H1 (cell line): ENCODE measurements around the gene CROCC2. TPM values are rescaled to one million over a fixed set of nuclear protein-coding genes. Genes with fewer than 3 reads are reported as not detected.

Experiments used
- CTCF ChIA-PET: fragments of 300-600 bp; sonication (Branson Sonifier 250); formaldehyde crosslinking; loops from one replicate; lab custom pipeline; 2021; ENCODE audit not compliant: partially characterized antibody; lab: Charles Lee
- POLR2A ChIA-PET: fragments of 300-600 bp; sonication (Branson Sonifier 250); formaldehyde crosslinking; loops from one replicate; lab custom pipeline; 2021; ENCODE audit warnings: inconsistent platforms; ENCODE audit not compliant: partially characterized antibody; lab: Charles Lee
- DNase-seq, 2 experiments: peaks; one replicate each; pipeline versions ENCODE4 v3.0.0 to v3.0.0-alpha.2; 2010 to 2022; ENCODE audit warnings: low spot score in 2 of 2, low read depth in 1 of 2, mixed read lengths in 1 of 2
- FAIRE-seq: peaks from 2 replicates; lab custom pipeline; 2011; peaks lifted over from hg19 to GRCh38; lab: Jason Lieb, UNC
- H2AFZ ChIP-seq: 2 replicates; pipeline ENCODE4 v1.8.1; 2012; ENCODE audit warnings: low read length, inconsistent platforms
- H2AK5ac ChIP-seq: 2 replicates; pipeline ENCODE4 v1.6.1; 2013; ENCODE audit warnings: low read depth, low read length
- H2BK120ac ChIP-seq: replicated peaks from 2 replicates; pipeline ENCODE3; 2013; ENCODE audit warnings: low read depth, low read length, inconsistent platforms
- H2BK12ac ChIP-seq: 2 replicates; pipeline ENCODE4 v1.6.1; 2013; ENCODE audit warnings: low read depth, low read length
- H2BK15ac ChIP-seq: 2 replicates; pipeline ENCODE4 v1.6.1; 2013; ENCODE audit warnings: low read length
- H2BK20ac ChIP-seq: 2 replicates; pipeline ENCODE4 v1.6.1; 2013; ENCODE audit warnings: low read length
- H2BK5ac ChIP-seq: 2 replicates; pipeline ENCODE4 v1.6.1; 2013; ENCODE audit warnings: low read depth, low read length
- H3K14ac ChIP-seq: 2 replicates; pipeline ENCODE4 v1.6.1; 2013; ENCODE audit warnings: inconsistent platforms; ENCODE audit not compliant: insufficient read length
- H3K18ac ChIP-seq: 2 replicates; pipeline ENCODE4 v1.6.1; 2013; ENCODE audit warnings: low read length; ENCODE audit errors: extremely low read depth
- H3K23ac ChIP-seq: 2 replicates; pipeline ENCODE4 v1.6.1; 2013; ENCODE audit warnings: inconsistent platforms; ENCODE audit not compliant: insufficient read length
- H3K23me2 ChIP-seq: 2 replicates; pipeline ENCODE4 v1.6.1; 2013; ENCODE audit warnings: low read depth, low read length
- H3K27ac ChIP-seq: 2 replicates; pipeline ENCODE4 v1.6.1; 2011; ENCODE audit warnings: low read depth, low read length, inconsistent platforms
- H3K27me3 ChIP-seq, 4 experiments: replicated peaks in 1 of 4; 1 replicate in 1 of 4; 2 replicates in 3 of 4; pipeline versions ENCODE4 v1.6.1 to v1.8.1; 2011 to 2013; ENCODE audit warnings: low read length in 3 of 4, mild to moderate bottlenecking in 3 of 4, inconsistent platforms in 2 of 4, mixed read lengths in 2 of 4, moderate library complexity in 1 of 4; ENCODE audit not compliant: control insufficient read depth in 3 of 4, insufficient read depth in 3 of 4; ENCODE audit errors: extremely low read depth in 1 of 4
- H3K36me3 ChIP-seq, 4 experiments: 2 replicates each; pipeline versions ENCODE4 v1.6.1 to v1.8.1; 2011 to 2013; ENCODE audit warnings: mild to moderate bottlenecking in 4 of 4, low read length in 3 of 4, moderate library complexity in 2 of 4, control low read depth in 1 of 4, inconsistent platforms in 1 of 4; ENCODE audit not compliant: insufficient read depth in 4 of 4, control insufficient read depth in 2 of 4
- H3K4ac ChIP-seq: replicated peaks from 2 replicates; pipeline ENCODE3; 2013; ENCODE audit warnings: low read length, low read depth, mixed read lengths, inconsistent platforms; ENCODE audit not compliant: insufficient read length
- H3K4me1 ChIP-seq, 4 experiments: replicated peaks in 1 of 4; 1 replicate in 1 of 4; 2 replicates in 3 of 4; pipeline versions ENCODE4 v1.6.1 to v1.8.1; 2011 to 2013; ENCODE audit warnings: low read length in 3 of 4, inconsistent platforms in 2 of 4, mixed read lengths in 1 of 4; ENCODE audit not compliant: insufficient read depth in 4 of 4, control insufficient read depth in 3 of 4
- H3K4me2 ChIP-seq, 2 experiments: 2 replicates each; pipeline versions ENCODE4 v1.6.1 to v1.8.1; 2011 to 2013; ENCODE audit warnings: low read depth in 2 of 2, low read length in 2 of 2, control low read depth in 1 of 2, inconsistent platforms in 1 of 2, mild to moderate bottlenecking in 1 of 2; ENCODE audit not compliant: insufficient read depth in 1 of 2
- H3K4me3 ChIP-seq, 4 experiments: fragments of 200-600, 300-600 bp in 1 of 4; sonication (generic), shearing (Covaris generic), sonication (Bioruptor Twin) in 1 of 4; 2 replicates each; pipeline versions ENCODE4 v1.5.1 to v1.8.1; 2011 to 2016; ENCODE audit warnings: low read length in 4 of 4, low read depth in 3 of 4, control low read depth in 2 of 4, inconsistent platforms in 2 of 4, mild to moderate bottlenecking in 2 of 4, mixed read lengths in 1 of 4, moderate library complexity in 1 of 4; ENCODE audit not compliant: insufficient read depth in 2 of 4; ENCODE audit errors: extremely low read depth in 1 of 4
- H3K56ac ChIP-seq: replicated peaks from 2 replicates; pipeline ENCODE3; 2013; ENCODE audit warnings: low read depth, mild to moderate bottlenecking, mixed read lengths, low read length, inconsistent platforms; ENCODE audit not compliant: insufficient read length
- H3K79me1 ChIP-seq: 2 replicates; pipeline ENCODE4 v1.6.1; 2013; ENCODE audit warnings: low read depth, low read length, control low read depth
- H3K79me2 ChIP-seq, 2 experiments: 2 replicates each; pipeline versions ENCODE4 v1.6.1 to v1.8.1; 2012 to 2013; ENCODE audit warnings: low read length in 2 of 2, mild to moderate bottlenecking in 2 of 2, inconsistent platforms in 1 of 2; ENCODE audit not compliant: insufficient read depth in 2 of 2, control insufficient read depth in 1 of 2
- H3K9ac ChIP-seq, 4 experiments: replicated peaks in 1 of 4; 1 replicate in 1 of 4; 2 replicates in 3 of 4; pipeline versions ENCODE4 v1.6.1 to v1.8.1; 2011 to 2013; ENCODE audit warnings: low read depth in 3 of 4, low read length in 3 of 4, control low read depth in 2 of 4, mild to moderate bottlenecking in 2 of 4, moderate library complexity in 2 of 4, inconsistent platforms in 1 of 4; ENCODE audit errors: extremely low read depth in 1 of 4
- H3K9me3 ChIP-seq, 2 experiments: 2 replicates each; pipeline versions ENCODE4 v1.6.1 to v1.8.1; 2012 to 2013; ENCODE audit warnings: mild to moderate bottlenecking in 2 of 2, moderate library complexity in 2 of 2, control low read depth in 1 of 2, inconsistent platforms in 1 of 2, low read depth in 1 of 2, low read length in 1 of 2, mixed read lengths in 1 of 2; ENCODE audit not compliant: insufficient read depth in 2 of 2
- H4K20me1 ChIP-seq, 2 experiments: replicated peaks in 1 of 2; 2 replicates each; pipeline versions ENCODE3 to v1.8.1; 2011 to 2013; ENCODE audit warnings: inconsistent platforms in 2 of 2, low read length in 2 of 2, mild to moderate bottlenecking in 1 of 2; ENCODE audit not compliant: insufficient read depth in 2 of 2, control insufficient read depth in 1 of 2
- H4K5ac ChIP-seq: 2 replicates; pipeline ENCODE4 v1.6.1; 2013; ENCODE audit warnings: low read length, low read depth, mixed read lengths, inconsistent platforms; ENCODE audit not compliant: insufficient read length
- H4K8ac ChIP-seq: 2 replicates; pipeline ENCODE4 v1.8.0; 2013; ENCODE audit warnings: mild to moderate bottlenecking, moderate library complexity, low read length, inconsistent platforms; ENCODE audit not compliant: insufficient read depth; ENCODE audit errors: extremely low read depth
- H4K91ac ChIP-seq: replicated peaks from 2 replicates; pipeline ENCODE3; 2013; ENCODE audit warnings: low read length, mixed read lengths, inconsistent platforms; ENCODE audit not compliant: insufficient read length
- CHD1 ChIP-seq: IDR thresholded peaks from 2 replicates; pipeline ENCODE4 v1.6.1; 2012; ENCODE audit warnings: low read depth, low read length, improper control_type of control experiment
- CTBP2 ChIP-seq: IDR thresholded peaks from 2 replicates; pipeline ENCODE4 v1.7.0; 2011; ENCODE audit warnings: borderline replicate concordance, mild to moderate bottlenecking, moderate library complexity, mixed read lengths, low read length; ENCODE audit not compliant: insufficient read depth, insufficient read length
- HDAC2 ChIP-seq, 2 experiments: fragments of 300-600 bp in 1 of 2; sonication (generic) in 1 of 2; IDR thresholded peaks; 2 replicates each; pipeline ENCODE4 v1.6.1; 2011 to 2012; ENCODE audit warnings: low read depth in 2 of 2, low read length in 2 of 2, mild to moderate bottlenecking in 2 of 2, moderate library complexity in 2 of 2, borderline replicate concordance in 1 of 2, inconsistent platforms in 1 of 2
- NANOG ChIP-seq: IDR thresholded peaks from 2 replicates; pipeline ENCODE4 v1.6.1; 2011; ENCODE audit warnings: low read length, low read depth, mild to moderate bottlenecking, inconsistent platforms; ENCODE audit not compliant: insufficient read depth, poor library complexity, severe bottlenecking
- RAD21 ChIP-seq, 2 experiments: IDR thresholded peaks in 1 of 2; conservative IDR thresholded peaks in 1 of 2; 2 replicates each; pipeline ENCODE4 v1.6.1; 2011; ENCODE audit warnings: low read depth in 2 of 2, low read length in 2 of 2, improper control_type of control experiment in 1 of 2, inconsistent platforms in 1 of 2, mild to moderate bottlenecking in 1 of 2, moderate library complexity in 1 of 2
- TAF1 ChIP-seq: IDR thresholded peaks from 2 replicates; pipeline ENCODE4 v1.6.1; 2011; ENCODE audit warnings: mild to moderate bottlenecking, low read depth, low read length
- WGBS, 2 experiments: shearing (Covaris generic) in 1 of 2; methylation state at CpG; one replicate each; pipeline versions ENCODE4 v1.1.6 to v1.1.7; 2013 to 2015; ENCODE audit warnings: low lambda C conversion rate in 2 of 2, mixed read lengths in 2 of 2, inconsistent platforms in 1 of 2, low coverage in 1 of 2, missing lambda C conversion rate in 1 of 2; ENCODE audit not compliant: insufficient replicate concordance in 2 of 2, insufficient coverage in 1 of 2, insufficient read length in 1 of 2; ENCODE audit errors: extremely low coverage in 1 of 2, missing lambda C conversion rate in 1 of 2; 5-methylcytosine and 5-hydroxymethylcytosine counted together
- polyA plus RNA-seq, 7 experiments: library from polyadenylated mRNA; depleted of rRNA in 3 of 7; stranded (reverse) in 5 of 7; unstranded in 2 of 7; fragments of >200 nt in 5 of 7; fragments of 200-250 nt in 2 of 7; gene quantifications; 1 replicate in 5 of 7; 2 replicates in 1 of 7; 4 replicates in 1 of 7; pipeline versions ENCODE4 v1.2.1 to v1.2.3, GENCODE V29; 2011 to 2013; ENCODE audit warnings: missing spikeins in 2 of 7, mixed read lengths in 2 of 7
- total RNA-seq: library from RNA; stranded (reverse); fragmentation: NEBNext Ultra II Directional; extraction: Animal tissue kit (Norgen Biotek cat#: 25700); gene quantifications from 2 replicates; pipeline ENCODE4 v1.2.1, GENCODE V29; 2021
- TF ChIP-seq, protein P1 (sequence below): IDR thresholded peaks from 2 replicates; pipeline ENCODE4 v1.6.1; 2012; ENCODE audit warnings: low read length, inconsistent platforms

Gene CROCC2
- total and polyA plus RNA-seq, 2 of the 8 experiments (the other 6 are each of a cell fraction or from before 2014, with no cell fraction given), result not detected

DNA sequence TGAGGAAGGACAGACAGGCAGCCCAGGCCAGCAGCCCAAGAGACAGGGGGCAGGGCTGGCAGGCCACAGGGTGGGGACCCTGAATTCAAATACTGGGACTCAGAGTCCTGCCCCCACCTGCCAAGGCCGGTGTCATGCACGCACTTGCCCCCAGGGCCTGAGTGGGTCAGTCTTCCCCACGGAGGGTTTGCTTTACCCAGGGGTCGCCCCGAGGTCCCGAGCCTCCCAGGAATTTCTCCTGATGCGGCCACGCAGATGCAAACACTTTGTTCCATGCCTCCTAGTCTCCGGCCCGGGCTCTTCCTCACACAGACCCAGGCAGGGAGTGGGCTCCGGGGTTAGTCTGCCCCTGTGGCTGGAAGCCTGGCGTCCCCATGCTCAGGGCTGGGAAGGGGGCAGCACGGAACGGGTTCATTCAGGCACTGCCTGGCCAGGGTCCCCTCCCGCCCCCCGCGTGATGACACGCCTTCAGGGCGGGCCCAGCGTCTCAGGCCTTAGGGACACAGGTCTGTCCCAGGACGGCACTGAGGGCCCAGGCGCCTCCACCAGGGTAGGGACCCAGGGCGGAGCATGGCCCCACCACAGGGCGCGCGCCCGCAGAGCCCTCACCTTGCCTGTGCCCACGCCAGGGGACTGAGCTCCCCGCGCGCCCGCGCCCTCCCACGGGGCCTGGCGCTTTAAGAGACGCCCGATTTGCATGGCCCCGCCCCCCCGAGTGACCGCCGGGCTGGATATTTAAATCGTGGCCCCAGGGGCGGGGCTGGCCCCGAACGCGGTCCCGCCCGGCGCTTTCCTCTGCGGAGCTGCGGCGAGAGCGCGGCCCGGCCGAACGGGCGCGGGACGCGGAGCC is 91.9 kb downstream of the CROCC2 start, which contains the start of gene SNED1:
Gene SNED1 (plus strand): TSS at position 763 of the 850 bp plus-strand sequence. CDS start 220 bp downstream, outside the sequence.
- Histone ChIP-seq H3K27me3 (peaks cover 5 to 27% (median 15%) of the 10 kb centered on the region in 4 experiments), H3K4me2 (peak within 1 kb of the TSS; percentile 56 to 80)
- 0 out of 4 replicates have a peak, but pooled peaks of 1 of the 2 experiments have one; percentile 28 for TF ChIP-seq HDAC2 (IDR thresholded peaks at IDR 0.05; ENCODE audit: borderline replicate concordance in 1 of 2, low read depth in 2 of 2, low read length in 2 of 2)
- TF ChIP-seq RAD21 (IDR thresholded peaks at IDR 0.05 in 1 of 2, conservative IDR thresholded peaks at IDR 0.05 in 1 of 2; ENCODE audit: low read depth in 2 of 2, low read length in 2 of 2), result no peak; a peak in 1 of 4 replicates
- no peak for TF ChIP-seq NANOG
- no peak for TF ChIP-seq CHD1
- TF ChIP-seq TAF1, result no peak
- TF ChIP-seq, protein P1, sequence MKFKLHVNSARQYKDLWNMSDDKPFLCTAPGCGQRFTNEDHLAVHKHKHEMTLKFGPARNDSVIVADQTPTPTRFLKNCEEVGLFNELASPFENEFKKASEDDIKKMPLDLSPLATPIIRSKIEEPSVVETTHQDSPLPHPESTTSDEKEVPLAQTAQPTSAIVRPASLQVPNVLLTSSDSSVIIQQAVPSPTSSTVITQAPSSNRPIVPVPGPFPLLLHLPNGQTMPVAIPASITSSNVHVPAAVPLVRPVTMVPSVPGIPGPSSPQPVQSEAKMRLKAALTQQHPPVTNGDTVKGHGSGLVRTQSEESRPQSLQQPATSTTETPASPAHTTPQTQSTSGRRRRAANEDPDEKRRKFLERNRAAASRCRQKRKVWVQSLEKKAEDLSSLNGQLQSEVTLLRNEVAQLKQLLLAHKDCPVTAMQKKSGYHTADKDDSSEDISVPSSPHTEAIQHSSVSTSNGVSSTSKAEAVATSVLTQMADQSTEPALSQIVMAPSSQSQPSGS, result no peak
- TF ChIP-seq CTBP2, result no peak

More for the DNA sequence above, 91.9 kb downstream of the CROCC2 start, which contains the start of gene SNED1:
- H3K79me2 ChIP-seq, result no peaks in the 10 kb centered on the region
- peaks cover 4% of the 10 kb centered on the region; the same call in 1 of the 2 replicates for H3K23me2 ChIP-seq
- CTCF ChIA-PET, result interaction anchor here (2.8 kb wide), 1 partner anchor 11 kb away, joined by 11 read pairs; no protein-coding TSS in a partner anchor
- no peak within 1 kb of the TSS for H3K23ac ChIP-seq
- H3K9me3 ChIP-seq, result peaks cover 0 to under 1% of the 10 kb centered on the region in 2 experiments; a peak in 2 of 4 replicates
- H4K8ac ChIP-seq, result no peak within 1 kb of the TSS; the same call in none of the 2 replicates
- no peaks in the 10 kb centered on the region for H3K79me1 ChIP-seq
- H2BK5ac ChIP-seq, result no peak within 1 kb of the TSS; the same call in 1 of the 2 replicates
- peaks cover 0 to 6% (median 2%) of the 10 kb centered on the region in 4 experiments; a peak in 3 of 7 replicates for H3K4me1 ChIP-seq
- FAIRE-seq (no peak), DNase-seq (peak in 1 of 2 experiments; percentile 93)
- H2AK5ac ChIP-seq, result no peak within 1 kb of the TSS
- H3K4me3 ChIP-seq, result peak within 1 kb of the TSS; percentile 61 to 85 (median 72)
- H3K27ac ChIP-seq, result 0 out of 2 replicates have a peak within 1 kb of the TSS, but pooled peaks have one; percentile 23
- H3K9ac ChIP-seq, result peak within 1 kb of the TSS in 3 of 4 experiments; percentile 20 to 55 (median 43); a peak in 4 of 7 replicates
- H3K36me3 ChIP-seq, result no peaks in the 10 kb centered on the region
- POLR2A ChIA-PET, result interaction anchor here (1.6 kb wide), 1 partner anchor 9 kb away, joined by 3 read pairs; no protein-coding TSS in a partner anchor
- no peak within 1 kb of the TSS for H3K4ac ChIP-seq
- no peak within 1 kb of the TSS; the same call in 1 of the 2 replicates for H3K18ac ChIP-seq
- no peak within 1 kb of the TSS for H2BK20ac ChIP-seq
- H2BK12ac ChIP-seq, result peak within 1 kb of the TSS; percentile 50; the same call in 1 of the 2 replicates
- peak within 1 kb of the TSS; percentile 78 for H4K91ac ChIP-seq
- WGBS, 2 experiments, result 12% methylated on average over 25 of the region's 61 CpGs; no CpG with 5 or more reads in 1 of the 2 experiments
- peaks cover 0 to 7% of the 10 kb centered on the region in 2 experiments for H4K20me1 ChIP-seq
- no peak within 1 kb of the TSS for H3K14ac ChIP-seq
- peak within 1 kb of the TSS; percentile 85; the same call in 1 of the 2 replicates for H2AFZ ChIP-seq
- no peak within 1 kb of the TSS for H3K56ac ChIP-seq
- no peak within 1 kb of the TSS for H2BK120ac ChIP-seq
- H4K5ac ChIP-seq, result peak within 1 kb of the TSS; percentile 71
- no peak within 1 kb of the TSS for H2BK15ac ChIP-seq
